ENCODE data around the gene IL10RA. TPM values are rescaled to one million over a fixed set of nuclear protein-coding genes. Genes with fewer than 3 reads are reported as not detected.

The IL10RA gene
- 100 to 1,000 TPM; 154 to 300 (median 184) TPM for total RNA-seq
- 100 to 1,000 TPM in 1 of 2 donors, 10 to 100 TPM in 1; 85.2 to 163 TPM for polyA plus RNA-seq
- total RNA-seq, result 266 reads per million, percentile 95 among the genes with 10 or more reads in this experiment

- Histone ChIP-seq H3K9me3 (ENCODE audit: control insufficient read depth in 2 of 3, low read length in 3 of 3) (no peaks in the 10 kb centered on the region), H3K4me3 (ENCODE audit: low read length) (peak within 1 kb of the TSS; percentile 97), H3K27me3 (ENCODE audit: control insufficient read depth in 2 of 2, insufficient read depth in 2 of 2, low read length in 2 of 2) (no peaks in the 10 kb centered on the region), H3K36me3 (ENCODE audit: control insufficient read depth in 2 of 3, insufficient read depth in 3 of 3, low read length in 3 of 3) (peaks cover 14 to 33% (median 31%) of the 10 kb centered on the region in 3 experiments), H3K4me1 (ENCODE audit: control insufficient read depth in 2 of 2, insufficient read depth in 2 of 2, low read length in 2 of 2) (peaks cover 43 to 45% of the 10 kb centered on the region in 2 donors), H3K27ac (ENCODE audit: low read depth, low read length) (peak within 1 kb of the TSS; percentile 91)
- DNase-seq, result peak; percentile 72 to 95 (median 80)
- CTCF ChIA-PET, result interaction anchor here (0.6 to 6.1 kb wide), 14 partner anchors 8 to 560 kb away, joined by 3 to 70 read pairs (median 6); no protein-coding TSS in a partner anchor
- H3K27me3 Mint-ChIP-seq, result no peaks in the 10 kb centered on the region
- intact Hi-C loops (cut with micrococcal nuclease), result loop anchor here (1.0 to 5.0 kb wide), 14 partner anchors 10 to 659 kb away; partner anchors contain the start of genes ARCN1 (in 1 of the 2), CD3D (in 1 of the 2), CD3G (in 1 of the 2) and CEP164 (in 1 of the 2)
- POLR2A ChIA-PET, result interaction anchor here (0.6 to 16.0 kb wide), 14 partner anchors 8 to 319 kb away, joined by 3 to 302 read pairs (median 7); partner anchors contain the start of gene CD3E
- peaks cover 44 to 78% (median 69%) of the 10 kb centered on the region in 7 donors for H3K4me1 Mint-ChIP-seq
- peaks cover 0 to 3% (median 0%) of the 10 kb centered on the region in 11 donors for H3K9me3 Mint-ChIP-seq
- H3K4me3 Mint-ChIP-seq, result peak within 1 kb of the TSS; percentile 84 to 97 (median 91)
- H3K36me3 Mint-ChIP-seq, result peaks cover 15 to 68% (median 30%) of the 10 kb centered on the region in 5 donors
- peak within 1 kb of the TSS; percentile 87 to 98 (median 92) for H3K27ac Mint-ChIP-seq
- peak; percentile 92 for ATAC-seq
Measured at GRCh38 chr11:117985953-117986887, at the start of gene IL10RA. TSS of gene IL10RA (plus strand) at chr11:117986394. CDS start at chr11:117986468, 74 bp downstream.

GRCh38 chr11:117936973-117937372, 49.2 kb upstream of the IL10RA start:
- ATAC-seq, result no peak
- Mint-ChIP-seq H3K9me3 (no peaks in the 10 kb centered on the region), H3K27me3 (peaks cover 0 to 2% (median 0%) of the 10 kb centered on the region in 5 donors), H3K36me3 (peaks cover 0 to 2% (median 0%) of the 10 kb centered on the region in 5 donors), H3K4me1 (peaks cover 9 to 20% (median 16%) of the 10 kb centered on the region in 7 donors), H3K27ac (no peak overlapping the region), H3K4me3 (no peak overlapping the region)
- intact Hi-C loops (cut with micrococcal nuclease), result no loop called here
- H3K4me1 ChIP-seq (ENCODE audit: control insufficient read depth in 2 of 2, insufficient read depth in 2 of 2, low read length in 2 of 2), result peaks cover 4 to 6% of the 10 kb centered on the region in 2 donors
- no peak overlapping the region for H3K4me3 ChIP-seq (ENCODE audit: low read length)
- no peaks in the 10 kb centered on the region for H3K36me3 ChIP-seq (ENCODE audit: control insufficient read depth in 2 of 3, insufficient read depth in 3 of 3, low read length in 3 of 3)
- DNase-seq, result no peak
- ChIA-PET POLR2A (interaction anchor here (0.6 to 1.3 kb wide), 2 partner anchors 10 to 673 kb away, joined by 3 read pairs; no protein-coding TSS in a partner anchor), CTCF (interaction anchor here (0.8 to 2.5 kb wide), 6 partner anchors 9 to 129 kb away, joined by 3 to 13 read pairs (median 3); no protein-coding TSS in a partner anchor)
- no peaks in the 10 kb centered on the region for H3K27me3 ChIP-seq (ENCODE audit: control insufficient read depth in 2 of 2, insufficient read depth in 2 of 2, low read length in 2 of 2)
- H3K9me3 ChIP-seq (ENCODE audit: control insufficient read depth in 2 of 3, low read length in 3 of 3), result no peaks in the 10 kb centered on the region
- no peak overlapping the region for H3K27ac ChIP-seq (ENCODE audit: low read depth, low read length)

GRCh38 chr11:117940736-117941135, 45.5 kb upstream of the IL10RA start:
- Mint-ChIP-seq H3K4me3 (no peak overlapping the region), H3K27me3 (peaks cover 0 to 2% (median 0%) of the 10 kb centered on the region in 5 donors), H3K9me3 (peaks cover 0 to 5% (median 0%) of the 10 kb centered on the region in 11 donors), H3K27ac (no peak overlapping the region), H3K36me3 (peaks cover 0 to 6% (median 5%) of the 10 kb centered on the region in 5 donors), H3K4me1 (peaks cover 0 to 28% (median 8%) of the 10 kb centered on the region in 7 donors)
- intact Hi-C loops (cut with micrococcal nuclease), result loop anchor here in 1 of 2 donors (10.0 kb wide), 1 partner anchor 516 kb away; no protein-coding TSS in a partner anchor
- ChIA-PET CTCF (interaction anchor here (1.8 kb wide), 1 partner anchor 11 kb away, joined by 7 read pairs; no protein-coding TSS in a partner anchor), POLR2A (no interaction called here)
- Histone ChIP-seq H3K9me3 (ENCODE audit: control insufficient read depth in 2 of 3, low read length in 3 of 3) (no peaks in the 10 kb centered on the region), H3K4me1 (ENCODE audit: control insufficient read depth in 2 of 2, insufficient read depth in 2 of 2, low read length in 2 of 2) (no peaks in the 10 kb centered on the region), H3K27me3 (ENCODE audit: control insufficient read depth in 2 of 2, insufficient read depth in 2 of 2, low read length in 2 of 2) (no peaks in the 10 kb centered on the region), H3K27ac (ENCODE audit: low read depth, low read length) (no peak overlapping the region), H3K4me3 (ENCODE audit: low read length) (no peak overlapping the region), H3K36me3 (ENCODE audit: control insufficient read depth in 2 of 3, insufficient read depth in 3 of 3, low read length in 3 of 3) (no peaks in the 10 kb centered on the region)
- ATAC-seq (no peak), DNase-seq (no peak)

- Histone ChIP-seq H3K9me3 (ENCODE audit: control insufficient read depth in 2 of 3, low read length in 3 of 3) (no peaks in the 10 kb centered on the region), H3K27me3 (ENCODE audit: control insufficient read depth in 2 of 2, insufficient read depth in 2 of 2, low read length in 2 of 2) (no peaks in the 10 kb centered on the region), H3K4me1 (ENCODE audit: control insufficient read depth in 2 of 2, insufficient read depth in 2 of 2, low read length in 2 of 2) (no peaks in the 10 kb centered on the region), H3K36me3 (ENCODE audit: control insufficient read depth in 2 of 3, insufficient read depth in 3 of 3, low read length in 3 of 3) (no peaks in the 10 kb centered on the region), H3K4me3 (ENCODE audit: low read length) (no peak overlapping the region), H3K27ac (ENCODE audit: low read depth, low read length) (no peak overlapping the region)
- H3K27ac Mint-ChIP-seq, result no peak overlapping the region
- no peak for ATAC-seq
- ChIA-PET CTCF (interaction anchor here (0.7 to 1.8 kb wide), 4 partner anchors 11 to 132 kb away, joined by 4 to 7 read pairs (median 4); no protein-coding TSS in a partner anchor), POLR2A (interaction anchor here (0.7 kb wide), 1 partner anchor 12 kb away, joined by 3 read pairs; no protein-coding TSS in a partner anchor)
- H3K36me3 Mint-ChIP-seq, result peaks cover 0 to 6% (median 5%) of the 10 kb centered on the region in 5 donors
- DNase-seq, result no peak
- H3K4me1 Mint-ChIP-seq, result peaks cover 0 to 32% (median 8%) of the 10 kb centered on the region in 7 donors
- intact Hi-C loops (cut with micrococcal nuclease), result loop anchor here in 1 of 2 donors (10.0 kb wide), 1 partner anchor 516 kb away; no protein-coding TSS in a partner anchor
- peaks cover 0 to 1% (median 0%) of the 10 kb centered on the region in 5 donors for H3K27me3 Mint-ChIP-seq
- H3K4me3 Mint-ChIP-seq, result no peak overlapping the region
- peaks cover 0 to 5% (median 0%) of the 10 kb centered on the region in 11 donors for H3K9me3 Mint-ChIP-seq
Measured at GRCh38 chr11:117941163-117941707, 45.0 kb upstream of the IL10RA start.

GRCh38 chr11:117941976-117942654, 44.1 kb upstream of the IL10RA start:
- Histone ChIP-seq H3K27ac (ENCODE audit: low read depth, low read length) (no peak overlapping the region), H3K27me3 (ENCODE audit: control insufficient read depth in 2 of 2, insufficient read depth in 2 of 2, low read length in 2 of 2) (no peaks in the 10 kb centered on the region), H3K4me1 (ENCODE audit: control insufficient read depth in 2 of 2, insufficient read depth in 2 of 2, low read length in 2 of 2) (peaks cover 5 to 6% of the 10 kb centered on the region in 2 donors), H3K4me3 (ENCODE audit: low read length) (no peak overlapping the region), H3K36me3 (ENCODE audit: control insufficient read depth in 2 of 3, insufficient read depth in 3 of 3, low read length in 3 of 3) (no peaks in the 10 kb centered on the region), H3K9me3 (ENCODE audit: control insufficient read depth in 2 of 3, low read length in 3 of 3) (no peaks in the 10 kb centered on the region)
- DNase-seq (no peak), ATAC-seq (no peak)
- peaks cover 0 to 6% (median 5%) of the 10 kb centered on the region in 5 donors for H3K36me3 Mint-ChIP-seq
- H3K27ac Mint-ChIP-seq, result no peak overlapping the region
- no peak overlapping the region for H3K4me3 Mint-ChIP-seq
- ChIA-PET CTCF (interaction anchor here (0.6 to 1.6 kb wide), 6 partner anchors 97 to 136 kb away, joined by 3 to 6 read pairs (median 4); no protein-coding TSS in a partner anchor), POLR2A (interaction anchor here (0.7 kb wide), 1 partner anchor 11 kb away, joined by 3 read pairs; no protein-coding TSS in a partner anchor)
- H3K9me3 Mint-ChIP-seq, result peaks cover 0 to 5% (median 0%) of the 10 kb centered on the region in 11 donors
- H3K27me3 Mint-ChIP-seq, result no peaks in the 10 kb centered on the region
- intact Hi-C loops (cut with micrococcal nuclease), result loop anchor here in 1 of 2 donors (10.0 kb wide), 1 partner anchor 517 kb away; no protein-coding TSS in a partner anchor
- peaks cover 5 to 39% (median 13%) of the 10 kb centered on the region in 7 donors for H3K4me1 Mint-ChIP-seq

Measured in naive thymus-derived CD4-positive, alpha-beta T cell (primary cell).